Right lobe of liver (tissue), 6 donors: ENCODE results near the gene JUP. TPM values are rescaled to one million over a fixed set of nuclear protein-coding genes. Genes with fewer than 3 reads are reported as not detected.
"Not testable (repeated sequence)": the region's sequence is repeated elsewhere in the genome, so short reads cannot be mapped to it uniquely, and the experiment has no call there.

ENCODE experiments used
- ATAC-seq, 4 donors: fragments of 200-7000 bp; cut with Tn5 transposase; one replicate each; pipeline ENCODE4 v1.9.1; 2020; ENCODE audit warnings: mild to moderate bottlenecking in 4 of 4, moderate library complexity in 4 of 4
- DNase-seq, 3 donors: peaks; one replicate each; pipeline ENCODE4 v3.0.0-alpha.2; 2020
- H3K27ac ChIP-seq, 3 donors: fragments of 200-600 bp; one replicate each; pipeline ENCODE4 v1.8.0; 2022
- H3K27me3 ChIP-seq, 2 donors: fragments of 200-600 bp; one replicate each; pipeline ENCODE4 v1.8.0; 2022
- H3K36me3 ChIP-seq, 4 donors: fragments of 200-600 bp; sonication (generic) in 1 of 4; one replicate each; pipeline versions ENCODE4 v1.5.1 to v1.8.0; 2017 to 2022; ENCODE audit warnings: control low read depth in 1 of 4
- H3K4me1 ChIP-seq, 4 donors: fragments of 200-600 bp; sonication (generic) in 1 of 4; one replicate each; pipeline versions ENCODE4 v1.5.1 to v1.8.0; 2017 to 2022; ENCODE audit warnings: control low read depth in 1 of 4
- H3K4me3 ChIP-seq, 3 donors: fragments of 200-600 bp; one replicate each; pipeline ENCODE4 v1.8.0; 2022
- H3K9me3 ChIP-seq, 4 donors: fragments of 200-600 bp; sonication (generic) in 1 of 4; one replicate each; pipeline versions ENCODE4 v1.5.1 to v1.8.0; 2017 to 2022; ENCODE audit warnings: control low read depth in 1 of 4
- CTCF ChIP-seq, 4 donors: fragments of 200-600 bp in 3 of 4; fragments of 450-650 bp in 1 of 4; IDR thresholded peaks; one replicate each; pipeline versions ENCODE4 v1.5.1 to v1.8.0; 2016 to 2022; ENCODE audit warnings: antibody characterized with exemption in 4 of 4, mild to moderate bottlenecking in 2 of 4
- POLR2A ChIP-seq: fragments of 450-650 bp; IDR thresholded peaks from one replicate; pipeline ENCODE4 v1.6.1; 2017; ENCODE audit warnings: antibody characterized with exemption, mild to moderate bottlenecking
- WGBS: methylation state at CpG from one replicate; pipeline ENCODE4 v1.1.6; 2018; ENCODE audit warnings: low coverage, low lambda C conversion rate; ENCODE audit not compliant: insufficient coverage; ENCODE audit errors: missing lambda C conversion rate; 5-methylcytosine and 5-hydroxymethylcytosine counted together
- intact Hi-C, 2 donors: fragments of 100-400 bp; cut with DNase I; formaldehyde crosslinking; loops; one replicate each; pipeline versions ENCODE4 v1.11.2 to v1.14.1; 2022
- total RNA-seq, 6 experiments: library from RNA; depleted of rRNA in 2 of 6; stranded (reverse); fragments of >200 nt in 2 of 6; fragmentation: NEBNext Ultra II Directional in 3 of 6; extraction: Animal tissue kit (Norgen Biotek cat#: 25700) in 3 of 6; gene quantifications; one replicate each; pipeline versions ENCODE4 v1.1.0 to v1.2.4, GENCODE V29; 2016 to 2023
- donor health status: DM: no; HTN: yes; CAD: no.
- donor health status: DM: no; HTN: no; CAD: no.
- donor health status: DM: no; HTN: no; CAD: no.
- donor health status: DM: no; HTN: yes; CAD: no.
- donor health status: DM: no; HTN: yes; CAD: no.

The JUP gene
- total RNA-seq, 6 experiments from 2014 or later = 54.3 to 74.8 (median 65.7) TPM

GRCh38 chr17:41777574-41778188 lies 8.8 kb downstream of the JUP start:
- peaks cover 0 to 79% (median 42%) of the 10 kb centered on the region in 4 donors for H3K4me1 ChIP-seq
- ATAC-seq = peak; percentile 72 to 83 (median 78)
- no peaks in the 10 kb centered on the region for H3K36me3 ChIP-seq
- WGBS = 4% methylated on average over 8 of the region's 12 CpGs
- no peaks in the 10 kb centered on the region for H3K9me3 ChIP-seq
- peak overlapping the region; percentile 86 to 99 (median 96) for H3K27ac ChIP-seq
- peak overlapping the region in 1 of 3 donors; percentile 0 for H3K4me3 ChIP-seq
- no peaks in the 10 kb centered on the region for H3K27me3 ChIP-seq
- DNase-seq = peak; percentile 79 to 90 (median 89)
- TF ChIP-seq CTCF (IDR thresholded peaks at IDR 0.05) (peak in 1 of 4 donors; percentile 23), POLR2A (peak; percentile 26)
- intact Hi-C loops = no loop called here

GRCh38 chr17:41777157-41777573 lies 9.3 kb downstream of the JUP start:
- H3K9me3 ChIP-seq = no peaks in the 10 kb centered on the region
- H3K4me1 ChIP-seq = peaks cover 0 to 78% (median 40%) of the 10 kb centered on the region in 4 donors
- H3K4me3 ChIP-seq = no peak overlapping the region
- intact Hi-C loops = no loop called here
- DNase-seq (peak in 1 of 3 donors; percentile 74), ATAC-seq (peak; percentile 17 to 57 (median 38))
- peak overlapping the region; percentile 86 to 99 (median 96) for H3K27ac ChIP-seq
- H3K27me3 ChIP-seq = no peaks in the 10 kb centered on the region
- TF ChIP-seq POLR2A (no peak), CTCF (IDR thresholded peaks at IDR 0.05) (peak; percentile 33 to 45 (median 36))
- WGBS = no CpG with 5 or more reads among the region's 4 CpGs
- no peaks in the 10 kb centered on the region for H3K36me3 ChIP-seq

- DNase-seq, intact Hi-C loops, H3K4me3 ChIP-seq, H3K9me3 ChIP-seq, H3K27me3 ChIP-seq, H3K36me3 ChIP-seq, ATAC-seq: not testable (repeated sequence)
- peak overlapping the region; percentile 86 to 99 (median 96) for H3K27ac ChIP-seq
- 77% methylated on average over 11 of the region's 14 CpGs for WGBS
- H3K4me1 ChIP-seq = peaks cover 0 to 78% (median 40%) of the 10 kb centered on the region in 4 donors
These were observed 10.1 kb downstream of the JUP start for GRCh38 chr17:41776262-41776900.

GRCh38 chr17:41775394-41776226 lies 10.9 kb downstream of the JUP start:
- H3K27me3 ChIP-seq = no peaks in the 10 kb centered on the region
- ATAC-seq (no peak), DNase-seq (no peak)
- H3K4me1 ChIP-seq = peaks cover 0 to 77% (median 40%) of the 10 kb centered on the region in 4 donors
- H3K36me3 ChIP-seq = peaks cover 0 to 10% (median 1%) of the 10 kb centered on the region in 4 donors
- TF ChIP-seq POLR2A (no peak), CTCF (IDR thresholded peaks at IDR 0.05) (no peak)
- WGBS = 74% methylated on average over 7 of the region's 12 CpGs
- H3K4me3 ChIP-seq = no peak overlapping the region
- H3K9me3 ChIP-seq = no peaks in the 10 kb centered on the region
- intact Hi-C loops = no loop called here
- H3K27ac ChIP-seq = peak overlapping the region; percentile 65 to 99 (median 96)
